ENCODE data around the gene CXorf38. TPM values are rescaled to one million over a fixed set of nuclear protein-coding genes. Genes with fewer than 3 reads are reported as not detected.

Gene CXorf38, protein sequence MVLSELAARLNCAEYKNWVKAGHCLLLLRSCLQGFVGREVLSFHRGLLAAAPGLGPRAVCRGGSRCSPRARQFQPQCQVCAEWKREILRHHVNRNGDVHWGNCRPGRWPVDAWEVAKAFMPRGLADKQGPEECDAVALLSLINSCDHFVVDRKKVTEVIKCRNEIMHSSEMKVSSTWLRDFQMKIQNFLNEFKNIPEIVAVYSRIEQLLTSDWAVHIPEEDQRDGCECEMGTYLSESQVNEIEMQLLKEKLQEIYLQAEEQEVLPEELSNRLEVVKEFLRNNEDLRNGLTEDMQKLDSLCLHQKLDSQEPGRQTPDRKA
- polyA plus RNA-seq (2013, experiment 1 of 2), result 12.2 TPM
- polyA plus RNA-seq (2013, experiment 2 of 2), result 13.0 TPM

- WGBS, 2 experiments (ENCODE audit: insufficient coverage in 2 of 2), result 0 to 3% methylated on average over 7 to 23 of the region's 66 CpGs
- H3K27ac ChIP-seq (ENCODE audit: low read depth, low read length, severe bottlenecking), result peak within 1 kb of the TSS; percentile 80
- peak within 1 kb of the TSS; percentile 62 for H3K4me3 ChIP-seq (ENCODE audit: extremely low read depth, insufficient read depth, low read length, poor library complexity, severe bottlenecking)
- H3K36me3 ChIP-seq (ENCODE audit: control insufficient read depth, insufficient read depth, low read length), result peaks cover 11% of the 10 kb centered on the region
- no peaks in the 10 kb centered on the region for H3K4me1 ChIP-seq (ENCODE audit: control insufficient read depth, insufficient read depth, low read length, poor library complexity, severe bottlenecking)
- no peaks in the 10 kb centered on the region for H3K9me3 ChIP-seq (ENCODE audit: control insufficient read depth, low read length)
Measured at GRCh38 chrX:40647307-40648197, at the start of gene CXorf38. Gene CXorf38, minus strand, starts transcription at chrX:40647561. Its CDS starts 41 bp downstream, at chrX:40647520.

GRCh38 chrX:40694802-40695201, 47.4 kb upstream of the CXorf38 start:
- no peaks in the 10 kb centered on the region for H3K9me3 ChIP-seq (ENCODE audit: control insufficient read depth, low read length)
- H3K4me3 ChIP-seq (ENCODE audit: extremely low read depth, insufficient read depth, low read length, poor library complexity, severe bottlenecking), result no peak overlapping the region
- peaks cover 44% of the 10 kb centered on the region for H3K36me3 ChIP-seq (ENCODE audit: control insufficient read depth, insufficient read depth, low read length)
- no peaks in the 10 kb centered on the region for H3K4me1 ChIP-seq (ENCODE audit: control insufficient read depth, insufficient read depth, low read length, poor library complexity, severe bottlenecking)
- H3K27ac ChIP-seq (ENCODE audit: low read depth, low read length, severe bottlenecking), result no peak overlapping the region
- WGBS, 2 experiments (ENCODE audit: insufficient coverage in 2 of 2), result no CpG with 5 or more reads among the region's 1 CpG

DNA sequence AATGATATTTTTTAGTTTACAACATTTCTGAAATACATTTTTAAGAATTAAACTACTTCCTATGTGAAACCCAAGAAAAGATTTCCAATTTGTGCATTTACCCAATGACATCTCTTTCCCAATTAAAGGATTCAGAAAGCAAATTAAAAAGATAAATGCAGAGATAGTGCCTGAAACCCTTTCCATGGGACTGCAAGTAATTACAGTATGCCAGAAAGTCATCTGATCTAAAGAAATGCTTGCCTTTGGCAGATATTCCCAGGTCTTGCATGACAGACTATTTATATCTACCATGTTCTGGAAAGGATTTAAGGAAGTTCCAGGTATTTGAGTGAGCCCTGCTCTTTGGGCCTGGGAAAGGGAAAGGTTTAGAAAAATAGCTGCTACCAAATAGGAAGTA, 41.6 kb upstream of the CXorf38 start:
- no peak overlapping the region for H3K4me3 ChIP-seq (ENCODE audit: extremely low read depth, insufficient read depth, low read length, poor library complexity, severe bottlenecking)
- no peak overlapping the region for H3K27ac ChIP-seq (ENCODE audit: low read depth, low read length, severe bottlenecking)
- H3K36me3 ChIP-seq (ENCODE audit: control insufficient read depth, insufficient read depth, low read length), result peaks cover 33% of the 10 kb centered on the region
- H3K9me3 ChIP-seq (ENCODE audit: control insufficient read depth, low read length), result no peaks in the 10 kb centered on the region
- no peaks in the 10 kb centered on the region for H3K4me1 ChIP-seq (ENCODE audit: control insufficient read depth, insufficient read depth, low read length, poor library complexity, severe bottlenecking)

- H3K4me1 ChIP-seq (ENCODE audit: control insufficient read depth, insufficient read depth, low read length, poor library complexity, severe bottlenecking), result no peaks in the 10 kb centered on the region
- H3K4me3 ChIP-seq (ENCODE audit: extremely low read depth, insufficient read depth, low read length, poor library complexity, severe bottlenecking), result no peak overlapping the region
- H3K9me3 ChIP-seq (ENCODE audit: control insufficient read depth, low read length), result no peaks in the 10 kb centered on the region
- 100% methylated on average over 2 of the region's 3 CpGs for WGBS, 2 experiments (ENCODE audit: insufficient coverage in 2 of 2)
- H3K36me3 ChIP-seq (ENCODE audit: control insufficient read depth, insufficient read depth, low read length), result peaks cover 36% of the 10 kb centered on the region
- no peak overlapping the region for H3K27ac ChIP-seq (ENCODE audit: low read depth, low read length, severe bottlenecking)
Measured at GRCh38 chrX:40687169-40687568, 39.8 kb upstream of the CXorf38 start.

GRCh38 chrX:40685362-40685918, 38.1 kb upstream of the CXorf38 start:
- no peak overlapping the region for H3K4me3 ChIP-seq (ENCODE audit: extremely low read depth, insufficient read depth, low read length, poor library complexity, severe bottlenecking)
- peaks cover 38% of the 10 kb centered on the region for H3K36me3 ChIP-seq (ENCODE audit: control insufficient read depth, insufficient read depth, low read length)
- H3K4me1 ChIP-seq (ENCODE audit: control insufficient read depth, insufficient read depth, low read length, poor library complexity, severe bottlenecking), result no peaks in the 10 kb centered on the region
- no peak overlapping the region for H3K27ac ChIP-seq (ENCODE audit: low read depth, low read length, severe bottlenecking)
- no peaks in the 10 kb centered on the region for H3K9me3 ChIP-seq (ENCODE audit: control insufficient read depth, low read length)
- 83 to 85% methylated on average over 1 to 3 of the region's 4 CpGs for WGBS, 2 experiments (ENCODE audit: insufficient coverage in 2 of 2)

- Histone ChIP-seq H3K27ac (ENCODE audit: low read depth, low read length, severe bottlenecking) (no peak overlapping the region), H3K36me3 (ENCODE audit: control insufficient read depth, insufficient read depth, low read length) (peaks cover 47% of the 10 kb centered on the region)
Measured at GRCh38 chrX:40684092-40684491, 36.7 kb upstream of the CXorf38 start.

GRCh38 chrX:40683245-40683644, 35.9 kb upstream of the CXorf38 start:
- WGBS, 2 experiments (ENCODE audit: insufficient coverage in 2 of 2), result 90 to 100% methylated on average over 2 of the region's 3 CpGs
- Histone ChIP-seq H3K9me3 (ENCODE audit: control insufficient read depth, low read length) (no peaks in the 10 kb centered on the region), H3K36me3 (ENCODE audit: control insufficient read depth, insufficient read depth, low read length) (peaks cover 42% of the 10 kb centered on the region), H3K27ac (ENCODE audit: low read depth, low read length, severe bottlenecking) (no peak overlapping the region), H3K4me1 (ENCODE audit: control insufficient read depth, insufficient read depth, low read length, poor library complexity, severe bottlenecking) (no peaks in the 10 kb centered on the region), H3K4me3 (ENCODE audit: extremely low read depth, insufficient read depth, low read length, poor library complexity, severe bottlenecking) (no peak overlapping the region)

More at GRCh38 chrX:40684092-40684491, 36.7 kb upstream of the CXorf38 start:
- no peak overlapping the region for H3K4me3 ChIP-seq (ENCODE audit: extremely low read depth, insufficient read depth, low read length, poor library complexity, severe bottlenecking)
- no peaks in the 10 kb centered on the region for H3K9me3 ChIP-seq (ENCODE audit: control insufficient read depth, low read length)
- no peaks in the 10 kb centered on the region for H3K4me1 ChIP-seq (ENCODE audit: control insufficient read depth, insufficient read depth, low read length, poor library complexity, severe bottlenecking)
- no CpG with 5 or more reads among the region's 1 CpG for WGBS, 2 experiments (ENCODE audit: insufficient coverage in 2 of 2)

GRCh38 chrX:40671126-40671525, 23.8 kb upstream of the CXorf38 start:
- no peak overlapping the region for H3K4me3 ChIP-seq (ENCODE audit: extremely low read depth, insufficient read depth, low read length, poor library complexity, severe bottlenecking)
- H3K27ac ChIP-seq (ENCODE audit: low read depth, low read length, severe bottlenecking), result no peak overlapping the region
- peaks cover 64% of the 10 kb centered on the region for H3K36me3 ChIP-seq (ENCODE audit: control insufficient read depth, insufficient read depth, low read length)
- H3K9me3 ChIP-seq (ENCODE audit: control insufficient read depth, low read length), result no peaks in the 10 kb centered on the region
- WGBS, 2 experiments (ENCODE audit: insufficient coverage in 2 of 2), result 93 to 95% methylated on average over 3 to 4 of the region's 6 CpGs
- no peaks in the 10 kb centered on the region for H3K4me1 ChIP-seq (ENCODE audit: control insufficient read depth, insufficient read depth, low read length, poor library complexity, severe bottlenecking)

DNA sequence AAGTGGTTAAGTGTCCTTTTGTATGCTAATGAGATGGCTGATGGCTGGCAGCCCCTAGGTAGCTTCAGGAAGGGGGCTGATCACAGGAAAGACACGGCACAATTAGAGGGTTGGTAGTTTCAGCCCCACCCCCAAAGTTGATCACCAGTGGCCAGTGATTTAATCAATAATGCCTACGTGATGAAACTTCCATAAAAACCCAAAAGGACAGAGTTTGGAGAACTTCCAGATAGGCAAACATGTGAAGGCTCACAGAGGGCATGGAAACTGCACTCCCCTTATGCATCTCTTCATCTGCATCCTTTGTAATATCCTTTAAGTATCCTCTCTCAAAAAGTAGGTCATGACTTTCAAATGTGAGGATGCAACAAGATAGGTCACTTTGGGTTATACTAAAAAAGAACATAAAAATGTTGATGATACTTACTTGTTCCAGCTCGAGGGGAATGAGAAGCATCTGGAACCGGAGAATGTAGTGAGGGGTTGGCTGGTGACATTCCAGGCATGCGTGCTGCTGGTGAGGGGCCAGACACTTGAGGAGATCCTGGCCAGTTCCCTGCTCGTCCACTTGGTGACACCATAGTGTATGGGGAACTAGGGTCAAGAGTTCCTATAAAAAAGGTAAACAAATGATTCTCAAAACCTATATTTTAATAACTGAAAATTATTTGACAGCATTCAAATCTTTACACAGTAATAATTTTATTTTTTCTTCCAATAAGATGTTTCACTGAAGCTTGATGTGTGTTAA, 16.7 kb upstream of the CXorf38 start:
- no peak overlapping the region for H3K4me3 ChIP-seq (ENCODE audit: extremely low read depth, insufficient read depth, low read length, poor library complexity, severe bottlenecking)
- WGBS, 2 experiments (ENCODE audit: insufficient coverage in 2 of 2), result 88% methylated on average over 1 of the region's 6 CpGs; no CpG with 5 or more reads in 1 of the 2 experiments
- H3K9me3 ChIP-seq (ENCODE audit: control insufficient read depth, low read length), result no peaks in the 10 kb centered on the region
- H3K27ac ChIP-seq (ENCODE audit: low read depth, low read length, severe bottlenecking), result peak overlapping the region; percentile 45
- H3K36me3 ChIP-seq (ENCODE audit: control insufficient read depth, insufficient read depth, low read length), result peaks cover 65% of the 10 kb centered on the region
- no peaks in the 10 kb centered on the region for H3K4me1 ChIP-seq (ENCODE audit: control insufficient read depth, insufficient read depth, low read length, poor library complexity, severe bottlenecking)

- Histone ChIP-seq H3K36me3 (ENCODE audit: control insufficient read depth, insufficient read depth, low read length) (peaks cover 65% of the 10 kb centered on the region), H3K9me3 (ENCODE audit: control insufficient read depth, low read length) (no peaks in the 10 kb centered on the region), H3K4me1 (ENCODE audit: control insufficient read depth, insufficient read depth, low read length, poor library complexity, severe bottlenecking) (no peaks in the 10 kb centered on the region), H3K4me3 (ENCODE audit: extremely low read depth, insufficient read depth, low read length, poor library complexity, severe bottlenecking) (no peak overlapping the region), H3K27ac (ENCODE audit: low read depth, low read length, severe bottlenecking) (no peak overlapping the region)
- WGBS, 2 experiments (ENCODE audit: insufficient coverage in 2 of 2), result no CpG with 5 or more reads among the region's 3 CpGs
Measured at GRCh38 chrX:40663078-40663740, 15.8 kb upstream of the CXorf38 start.
